Peyer's patch (tissue), 4 donors: ENCODE results near the gene MED13L. TPM values are rescaled to one million over a fixed set of nuclear protein-coding genes. Genes with fewer than 3 reads are reported as not detected.
A peak's percentile ranks its signal among the peaks of the same experiment; 100 is the strongest.

Source experiments
- DNase-seq, 3 donors: peaks; one replicate each; pipeline ENCODE4 v3.0.0-alpha.2; 2017 to 2019
- H3K27ac ChIP-seq, 4 donors: fragments of 200-600 bp; sonication (generic); one replicate each; pipeline ENCODE4 v1.5.1; 2016 to 2019
- H3K27me3 ChIP-seq, 2 donors: fragments of 200-600 bp; sonication (generic); one replicate each; pipeline ENCODE4 v1.5.1; 2019
- H3K36me3 ChIP-seq, 3 donors: fragments of 200-600 bp; sonication (generic); one replicate each; pipeline ENCODE4 v1.5.1; 2016 to 2019
- H3K4me1 ChIP-seq, 4 donors: fragments of 200-600 bp; sonication (generic); one replicate each; pipeline ENCODE4 v1.5.1; 2016 to 2019
- H3K4me3 ChIP-seq, 4 donors: fragments of 200-600 bp; sonication (generic); 1 replicate in 3 of 4; 2 replicates in 1 of 4; pipeline ENCODE4 v1.5.1; 2016 to 2019; ENCODE audit warnings: mild to moderate bottlenecking in 1 of 4
- H3K9me3 ChIP-seq, 4 donors: fragments of 200-600 bp; sonication (generic); one replicate each; pipeline ENCODE4 v1.5.1; 2016 to 2019; ENCODE audit warnings: mild to moderate bottlenecking in 1 of 4
- CTCF ChIP-seq, 6 experiments: fragments of 450-650 bp in 4 of 6; fragments of 200-600 bp in 2 of 6; sonication (generic) in 1 of 6; IDR thresholded peaks; one replicate each; pipeline ENCODE4 v1.5.1; 2017 to 2019; ENCODE audit warnings: antibody characterized with exemption in 6 of 6, mild to moderate bottlenecking in 3 of 6, moderate library complexity in 1 of 6
- POLR2A ChIP-seq, 2 donors: fragments of 450-650 bp; IDR thresholded peaks; one replicate each; pipeline ENCODE4 v1.5.1; 2017; ENCODE audit warnings: antibody characterized with exemption in 2 of 2, mild to moderate bottlenecking in 2 of 2, moderate library complexity in 2 of 2
- total RNA-seq, 4 donors: library from RNA; depleted of rRNA; stranded (reverse); fragments of >200 nt; gene quantifications; one replicate each; pipeline ENCODE4 v1.1.0, GENCODE V29; 2016

MED13L gene
- total RNA-seq, 4 donors from 2014 or later, result 127 to 181 (median 145) TPM

- no peak overlapping the region for H3K4me3 ChIP-seq
- TF ChIP-seq POLR2A (IDR thresholded peaks at IDR 0.05), result no peak
- TF ChIP-seq CTCF (IDR thresholded peaks at IDR 0.05), result no peak
- no peak for DNase-seq
- no peaks in the 10 kb centered on the region for H3K9me3 ChIP-seq
- H3K4me1 ChIP-seq, result peaks cover 0 to 41% (median 0%) of the 10 kb centered on the region in 4 donors
- H3K27me3 ChIP-seq, result no peaks in the 10 kb centered on the region
- H3K36me3 ChIP-seq, result no peaks in the 10 kb centered on the region
- H3K27ac ChIP-seq, result peak overlapping the region in 1 of 4 donors; percentile 18
These were observed 134.3 kb downstream of the MED13L start for GRCh38 chr12:116142936-116143898.

- Histone ChIP-seq H3K4me3 (no peak overlapping the region), H3K9me3 (no peaks in the 10 kb centered on the region), H3K4me1 (peaks cover 0 to 45% (median 0%) of the 10 kb centered on the region in 4 donors), H3K36me3 (no peaks in the 10 kb centered on the region), H3K27me3 (no peaks in the 10 kb centered on the region), H3K27ac (no peak overlapping the region)
- TF ChIP-seq CTCF (IDR thresholded peaks at IDR 0.05), result no peak
- TF ChIP-seq POLR2A (IDR thresholded peaks at IDR 0.05), result no peak
- no peak for DNase-seq
These were observed 135.7 kb downstream of the MED13L start for GRCh38 chr12:116141833-116142162.

- H3K4me1 ChIP-seq, result peaks cover 0 to 47% (median 0%) of the 10 kb centered on the region in 4 donors
- H3K27me3 ChIP-seq, result no peaks in the 10 kb centered on the region
- TF ChIP-seq CTCF (IDR thresholded peaks at IDR 0.05) (peak in 3 of 6 experiments; percentile 22 to 36 (median 29)), POLR2A (IDR thresholded peaks at IDR 0.05) (no peak)
- no peaks in the 10 kb centered on the region for H3K36me3 ChIP-seq
- H3K4me3 ChIP-seq, result no peak overlapping the region
- no peaks in the 10 kb centered on the region for H3K9me3 ChIP-seq
- H3K27ac ChIP-seq, result no peak overlapping the region
- DNase-seq, result no peak
These were observed 136.2 kb downstream of the MED13L start for GRCh38 chr12:116141110-116141832.

- Histone ChIP-seq H3K4me1 (peaks cover 0 to 54% (median 0%) of the 10 kb centered on the region in 4 donors), H3K27ac (no peak overlapping the region), H3K9me3 (no peaks in the 10 kb centered on the region), H3K4me3 (no peak overlapping the region), H3K27me3 (no peaks in the 10 kb centered on the region), H3K36me3 (no peaks in the 10 kb centered on the region)
- no peak for DNase-seq
- TF ChIP-seq POLR2A (IDR thresholded peaks at IDR 0.05) (no peak), CTCF (IDR thresholded peaks at IDR 0.05) (no peak)
These were observed 137.0 kb downstream of the MED13L start for GRCh38 chr12:116140529-116140928.

GRCh38 chr12:116138781-116139180, 138.7 kb downstream of the MED13L start:
- Histone ChIP-seq H3K36me3 (no peaks in the 10 kb centered on the region), H3K27me3 (no peaks in the 10 kb centered on the region), H3K27ac (no peak overlapping the region), H3K9me3 (no peaks in the 10 kb centered on the region), H3K4me3 (no peak overlapping the region), H3K4me1 (peaks cover 0 to 52% (median 0%) of the 10 kb centered on the region in 4 donors)
- no peak for DNase-seq
- no peak for TF ChIP-seq POLR2A (IDR thresholded peaks at IDR 0.05)

GRCh38 chr12:116138364-116138763, 139.1 kb downstream of the MED13L start:
- H3K9me3 ChIP-seq, result no peaks in the 10 kb centered on the region
- H3K36me3 ChIP-seq, result no peaks in the 10 kb centered on the region
- H3K4me1 ChIP-seq, result peaks cover 0 to 48% (median 0%) of the 10 kb centered on the region in 4 donors
- no peaks in the 10 kb centered on the region for H3K27me3 ChIP-seq
- TF ChIP-seq POLR2A (IDR thresholded peaks at IDR 0.05) (no peak), CTCF (IDR thresholded peaks at IDR 0.05) (no peak)
- no peak overlapping the region for H3K27ac ChIP-seq
- no peak for DNase-seq
- H3K4me3 ChIP-seq, result no peak overlapping the region
